Prostate gland (tissue), 2 donors: ENCODE data around the gene DACH1.

Source experiments
- POLR2A ChIP-seq: fragments of 450-650 bp; IDR thresholded peaks from one replicate; pipeline ENCODE4 v1.6.1; 2016; ENCODE audit warnings: antibody characterized with exemption, mild to moderate bottlenecking
- POLR2AphosphoS5 ChIP-seq: sonication (generic); formaldehyde crosslinking; IDR thresholded peaks from one replicate; pipeline ENCODE4 v1.6.1; 2017; ENCODE audit warnings: antibody characterized with exemption
- TF ChIP-seq, protein P1 (sequence below), 4 experiments: fragments of 200-600 bp in 2 of 4; fragments of 450-650 bp in 2 of 4; sonication (generic) in 2 of 4; IDR thresholded peaks; 1 replicate in 3 of 4; 2 replicates in 1 of 4; pipeline ENCODE4 v1.5.1; 2016 to 2019; ENCODE audit warnings: antibody characterized with exemption in 4 of 4, mild to moderate bottlenecking in 2 of 4, moderate library complexity in 2 of 4

- TF ChIP-seq, protein P1, sequence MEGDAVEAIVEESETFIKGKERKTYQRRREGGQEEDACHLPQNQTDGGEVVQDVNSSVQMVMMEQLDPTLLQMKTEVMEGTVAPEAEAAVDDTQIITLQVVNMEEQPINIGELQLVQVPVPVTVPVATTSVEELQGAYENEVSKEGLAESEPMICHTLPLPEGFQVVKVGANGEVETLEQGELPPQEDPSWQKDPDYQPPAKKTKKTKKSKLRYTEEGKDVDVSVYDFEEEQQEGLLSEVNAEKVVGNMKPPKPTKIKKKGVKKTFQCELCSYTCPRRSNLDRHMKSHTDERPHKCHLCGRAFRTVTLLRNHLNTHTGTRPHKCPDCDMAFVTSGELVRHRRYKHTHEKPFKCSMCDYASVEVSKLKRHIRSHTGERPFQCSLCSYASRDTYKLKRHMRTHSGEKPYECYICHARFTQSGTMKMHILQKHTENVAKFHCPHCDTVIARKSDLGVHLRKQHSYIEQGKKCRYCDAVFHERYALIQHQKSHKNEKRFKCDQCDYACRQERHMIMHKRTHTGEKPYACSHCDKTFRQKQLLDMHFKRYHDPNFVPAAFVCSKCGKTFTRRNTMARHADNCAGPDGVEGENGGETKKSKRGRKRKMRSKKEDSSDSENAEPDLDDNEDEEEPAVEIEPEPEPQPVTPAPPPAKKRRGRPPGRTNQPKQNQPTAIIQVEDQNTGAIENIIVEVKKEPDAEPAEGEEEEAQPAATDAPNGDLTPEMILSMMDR (IDR thresholded peaks at IDR 0.05) = no peak
- TF ChIP-seq POLR2A (no peak), POLR2AphosphoS5 (no peak)
Observed at GRCh38 chr13:71902676-71903075, 35.7 kb upstream of the DACH1 start.
